Right hindlimb (tissue), 1 donor: ENCODE results near the gene CCNF.
A peak's percentile ranks its signal among the peaks of the same experiment; 100 is the strongest.

Source experiments
- DNase-seq: peaks from one replicate; pipeline ENCODE4 v3.0.0-alpha.2; 2018

Gene CCNF

DNA sequence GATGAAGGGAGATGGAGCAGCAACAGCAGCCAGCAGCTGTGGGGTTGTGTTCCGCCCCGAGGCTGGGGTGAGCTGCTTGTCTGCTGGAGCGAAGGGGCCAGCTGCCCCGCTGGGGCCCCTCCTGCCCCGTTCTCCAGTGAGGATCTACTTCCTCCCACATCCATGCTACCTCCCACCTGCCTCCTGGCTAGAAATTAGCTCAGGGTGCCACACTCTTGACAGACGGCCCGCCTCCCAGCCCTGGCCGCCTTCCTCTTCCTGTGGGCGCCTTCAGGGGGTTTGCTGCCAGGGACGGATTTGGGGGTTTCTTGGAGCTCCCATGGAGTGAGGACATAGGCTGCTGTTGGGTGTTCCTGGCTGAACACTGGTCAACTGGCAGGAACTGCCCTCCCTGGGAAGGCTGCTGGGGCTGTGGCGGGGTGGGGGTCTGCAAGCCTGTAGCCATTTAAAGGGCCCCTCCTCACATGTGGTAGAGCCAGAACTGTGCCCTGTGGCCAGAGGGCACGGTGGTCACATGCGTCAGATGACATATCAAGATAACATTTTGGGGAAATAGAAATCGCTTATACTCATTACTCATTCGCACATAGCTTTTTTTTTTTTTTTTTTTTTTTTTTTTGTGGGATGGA lies 58.8 kb downstream of the CCNF start:
- DNase-seq = peak; percentile 46

DNA sequence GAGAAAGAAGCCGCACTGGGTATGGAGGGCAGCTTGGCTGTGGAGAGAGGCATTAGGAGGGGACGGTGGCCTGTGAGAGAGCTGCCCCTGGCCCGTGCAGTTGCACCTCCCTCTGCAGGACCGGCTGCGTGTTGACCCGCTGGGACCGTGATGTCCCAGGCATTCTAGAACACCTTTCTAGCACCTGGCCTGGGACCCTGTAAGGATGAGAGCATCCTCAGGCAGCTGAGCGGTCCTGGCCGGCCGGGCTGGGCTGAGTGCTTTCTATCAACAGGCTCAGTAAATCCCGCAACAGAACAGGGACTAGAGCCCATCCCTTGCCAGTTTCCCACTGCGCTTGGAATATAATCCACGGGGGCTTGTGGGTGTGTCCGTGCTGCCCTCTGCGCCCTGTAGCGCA lies 60.3 kb downstream of the CCNF start:
- no peak for DNase-seq

DNA sequence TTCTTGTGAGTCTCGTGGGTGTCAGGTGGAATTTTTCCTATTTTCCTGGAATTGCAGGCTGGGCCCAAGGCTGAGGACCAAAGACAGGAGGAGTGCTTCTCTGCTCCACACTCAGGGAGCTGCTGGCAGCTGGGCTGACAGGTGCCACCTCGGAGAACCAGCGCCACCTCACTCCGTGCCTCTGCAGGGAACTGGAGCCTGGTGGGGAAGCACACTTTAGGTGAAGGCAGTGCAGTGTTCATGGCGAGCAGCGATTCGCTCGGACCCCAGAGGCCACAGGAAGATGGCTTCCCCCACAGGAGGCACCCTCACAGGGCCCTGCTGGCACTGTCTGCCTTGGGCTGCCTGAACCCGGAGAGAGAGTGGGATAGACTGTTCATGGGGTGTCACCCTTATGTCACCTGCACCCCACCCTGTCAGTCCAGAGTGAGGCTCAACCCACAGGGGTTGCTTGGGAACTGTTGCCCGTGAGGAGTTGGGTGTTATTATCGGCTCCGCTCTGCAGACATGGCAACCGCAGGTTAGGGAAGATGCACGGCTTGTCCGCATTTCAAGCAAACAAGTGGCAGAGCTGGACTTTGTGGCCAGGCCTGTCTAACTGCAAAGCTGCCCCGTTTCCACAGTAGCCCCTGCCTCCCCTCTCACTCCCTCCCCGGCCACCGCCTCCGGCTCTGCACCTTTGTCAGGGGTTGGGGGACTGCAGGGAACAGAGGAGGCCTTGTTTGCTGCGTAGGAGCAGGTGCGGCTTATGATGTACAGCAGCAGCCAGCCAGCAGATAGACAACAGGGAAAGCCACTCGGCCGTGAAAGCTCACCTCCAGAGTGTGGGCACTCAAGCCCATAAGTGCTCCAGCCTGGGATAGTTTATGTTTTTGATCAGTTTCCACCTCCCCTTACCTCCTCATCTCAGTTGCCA lies 61.2 kb downstream of the CCNF start:
- DNase-seq = no peak

DNA sequence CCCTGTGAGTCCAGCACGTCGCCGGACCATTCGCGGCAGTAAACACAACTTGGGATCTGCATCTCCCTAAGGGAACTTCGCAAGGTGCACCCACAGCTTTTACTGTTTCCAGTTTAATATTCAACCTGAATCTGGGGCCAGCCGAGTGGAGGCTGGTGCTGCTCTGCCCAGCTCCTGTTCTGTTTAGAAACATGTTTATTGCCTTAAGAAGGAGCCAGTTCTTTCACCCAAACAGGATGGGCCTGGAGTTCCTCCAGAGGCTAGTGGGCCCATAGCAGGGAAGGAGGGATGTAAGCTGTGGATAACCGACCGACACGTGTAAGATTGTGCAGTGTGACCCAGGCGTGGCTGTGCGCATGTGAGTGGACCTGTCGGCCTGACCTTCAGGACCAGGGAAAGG lies 63.0 kb downstream of the CCNF start:
- no peak for DNase-seq

DNA sequence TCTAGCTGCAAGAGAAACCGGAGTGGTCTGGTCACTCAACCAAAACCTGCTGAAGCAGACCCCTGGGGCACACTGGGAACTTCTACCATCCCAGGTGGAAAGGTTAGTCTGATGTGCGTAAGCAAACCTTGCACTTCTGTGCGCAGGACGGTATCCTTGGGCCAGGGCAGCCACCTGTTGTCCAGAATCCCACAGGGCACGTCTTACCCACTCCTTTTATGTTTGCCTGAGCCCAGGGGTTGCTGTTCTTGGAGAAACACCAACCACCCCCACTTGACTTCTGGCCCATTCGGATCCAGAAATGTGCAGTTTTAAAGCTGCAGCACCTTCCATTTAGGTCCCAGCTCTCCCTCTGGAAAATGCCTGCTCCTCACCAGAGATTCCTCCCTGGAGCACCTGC lies 64.4 kb downstream of the CCNF start:
- no peak for DNase-seq

DNA sequence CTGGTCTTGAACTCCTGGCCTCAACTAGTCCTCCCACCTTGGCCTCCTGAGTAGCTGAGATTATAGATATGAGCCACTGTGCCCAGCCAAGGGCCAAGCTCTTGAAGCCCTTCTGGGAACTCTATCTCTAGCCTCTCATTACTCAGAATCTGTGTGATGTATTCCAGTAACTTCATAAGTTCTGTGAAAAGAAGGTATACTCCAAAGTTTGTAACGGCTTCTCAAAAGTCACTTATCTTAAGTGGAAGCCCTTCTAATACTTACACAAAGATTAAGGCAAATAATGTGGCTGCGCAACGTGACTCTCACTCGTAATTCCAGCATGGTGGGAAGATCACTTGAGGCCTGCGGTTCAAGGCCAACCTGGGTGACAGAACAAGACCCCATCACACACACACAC lies 65.4 kb downstream of the CCNF start:
- no peak for DNase-seq

DNA sequence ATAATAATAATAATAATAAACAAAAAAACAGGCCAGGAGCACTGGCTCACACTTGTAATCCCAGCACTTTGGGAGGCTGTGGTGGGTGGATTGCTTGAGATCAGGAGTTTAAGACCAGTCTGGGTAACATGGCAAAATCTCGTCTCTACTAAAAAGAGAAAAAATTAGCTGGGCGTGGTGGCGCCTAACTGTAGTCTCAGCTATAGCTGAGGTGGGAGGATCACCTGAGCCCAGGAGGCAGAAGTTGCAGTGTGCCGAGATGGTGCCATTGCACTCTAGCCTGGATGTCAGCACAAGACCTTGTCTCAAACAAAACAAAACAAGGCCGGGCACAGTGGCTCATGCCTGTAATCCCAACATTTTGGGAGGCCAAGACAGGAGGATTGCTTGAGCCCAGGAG lies 65.8 kb downstream of the CCNF start:
- DNase-seq = no peak

DNA sequence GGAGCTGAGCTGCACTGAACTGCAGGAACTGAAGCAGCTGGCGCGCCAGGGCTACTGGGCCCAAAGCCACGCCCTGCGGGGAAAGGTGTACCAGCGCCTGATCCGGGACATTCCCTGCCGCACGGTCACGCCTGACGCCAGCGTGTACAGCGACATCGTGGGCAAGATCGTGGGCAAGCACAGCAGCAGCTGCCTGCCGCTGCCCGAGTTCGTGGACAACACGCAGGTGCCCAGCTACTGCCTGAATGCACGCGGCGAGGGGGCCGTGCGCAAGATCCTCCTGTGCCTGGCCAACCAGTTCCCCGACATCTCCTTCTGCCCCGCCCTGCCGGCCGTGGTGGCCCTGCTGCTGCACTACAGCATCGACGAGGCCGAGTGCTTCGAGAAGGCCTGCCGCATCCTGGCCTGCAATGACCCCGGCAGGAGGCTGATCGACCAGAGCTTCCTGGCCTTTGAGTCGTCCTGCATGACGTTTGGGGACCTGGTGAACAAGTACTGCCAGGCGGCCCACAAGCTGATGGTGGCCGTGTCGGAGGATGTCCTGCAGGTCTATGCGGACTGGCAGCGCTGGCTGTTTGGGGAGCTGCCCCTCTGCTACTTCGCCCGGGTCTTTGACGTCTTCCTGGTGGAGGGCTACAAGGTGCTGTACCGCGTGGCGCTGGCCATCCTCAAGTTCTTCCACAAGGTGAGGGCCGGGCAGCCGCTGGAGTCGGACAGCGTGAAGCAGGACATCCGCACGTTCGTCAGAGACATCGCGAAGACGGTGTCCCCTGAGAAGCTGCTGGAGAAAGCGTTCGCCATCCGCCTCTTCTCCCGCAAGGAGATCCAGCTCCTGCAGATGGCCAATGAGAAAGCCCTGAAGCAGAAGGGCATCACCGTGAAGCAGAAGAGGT lies 67.2 kb downstream of the CCNF start:
- DNase-seq = no peak

DNA sequence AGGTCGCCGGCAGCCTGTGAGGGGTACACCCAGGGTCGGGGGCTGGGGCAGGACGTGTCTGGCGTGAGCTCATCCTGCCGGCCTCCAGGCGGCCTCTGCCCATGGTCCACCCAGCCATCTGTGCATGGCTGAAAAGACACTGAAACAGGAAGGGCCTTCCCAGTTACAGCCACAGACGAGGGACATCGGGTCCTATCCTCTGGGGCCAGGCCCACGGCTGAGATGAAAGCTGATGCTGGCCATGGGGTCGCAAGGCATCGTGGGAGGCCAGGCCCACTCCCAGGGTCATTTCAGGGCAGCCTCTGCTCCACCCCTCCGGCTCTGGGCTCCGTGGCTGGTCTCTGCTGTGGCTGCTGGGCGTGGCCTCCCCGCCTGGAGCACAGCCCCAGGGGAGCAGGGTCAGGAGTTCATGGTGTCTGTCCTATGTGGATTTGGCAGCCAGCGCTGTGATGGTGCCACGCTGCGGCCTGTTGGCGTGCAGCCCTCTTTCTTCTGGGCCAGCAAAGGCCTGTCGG lies 67.9 kb downstream of the CCNF start:
- DNase-seq = no peak

DNA sequence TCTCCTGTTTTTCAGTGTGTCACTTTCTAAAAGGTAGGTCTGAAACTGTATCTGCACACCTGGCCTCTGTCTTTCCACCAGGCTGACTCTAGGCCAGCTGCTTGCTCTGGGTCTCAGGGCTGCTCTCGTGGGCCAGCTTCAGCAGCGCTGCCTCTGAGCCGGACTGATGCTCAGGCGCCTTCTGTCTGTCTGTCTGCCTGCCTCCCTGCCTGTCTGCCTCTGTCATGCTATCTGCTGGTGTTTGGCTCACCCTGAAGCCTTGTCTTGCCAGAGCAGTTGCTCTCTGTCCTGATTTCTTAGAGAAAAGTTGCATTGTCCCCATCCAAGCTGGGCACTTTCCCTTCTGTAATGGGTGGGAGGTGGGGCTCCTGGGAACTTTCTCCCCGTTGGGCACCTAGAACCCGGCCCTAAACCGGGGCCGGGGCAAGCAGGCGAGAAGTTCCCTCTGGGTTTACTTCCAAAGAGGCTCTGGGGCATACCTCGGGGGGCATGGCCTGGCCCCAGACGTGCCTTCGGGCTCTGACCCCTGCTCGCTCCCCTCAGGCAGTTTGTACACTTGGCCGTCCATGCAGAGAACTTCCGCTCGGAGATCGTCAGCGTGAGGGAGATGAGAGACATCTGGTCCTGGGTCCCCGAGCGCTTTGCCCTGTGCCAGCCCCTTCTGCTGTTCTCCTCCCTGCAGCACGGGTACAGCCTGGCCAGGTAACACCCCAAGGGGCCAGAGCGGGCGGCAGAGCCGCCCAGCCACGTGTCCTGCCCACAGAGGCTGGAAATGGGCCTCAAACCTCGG lies 68.6 kb downstream of the CCNF start:
- no peak for DNase-seq

DNA sequence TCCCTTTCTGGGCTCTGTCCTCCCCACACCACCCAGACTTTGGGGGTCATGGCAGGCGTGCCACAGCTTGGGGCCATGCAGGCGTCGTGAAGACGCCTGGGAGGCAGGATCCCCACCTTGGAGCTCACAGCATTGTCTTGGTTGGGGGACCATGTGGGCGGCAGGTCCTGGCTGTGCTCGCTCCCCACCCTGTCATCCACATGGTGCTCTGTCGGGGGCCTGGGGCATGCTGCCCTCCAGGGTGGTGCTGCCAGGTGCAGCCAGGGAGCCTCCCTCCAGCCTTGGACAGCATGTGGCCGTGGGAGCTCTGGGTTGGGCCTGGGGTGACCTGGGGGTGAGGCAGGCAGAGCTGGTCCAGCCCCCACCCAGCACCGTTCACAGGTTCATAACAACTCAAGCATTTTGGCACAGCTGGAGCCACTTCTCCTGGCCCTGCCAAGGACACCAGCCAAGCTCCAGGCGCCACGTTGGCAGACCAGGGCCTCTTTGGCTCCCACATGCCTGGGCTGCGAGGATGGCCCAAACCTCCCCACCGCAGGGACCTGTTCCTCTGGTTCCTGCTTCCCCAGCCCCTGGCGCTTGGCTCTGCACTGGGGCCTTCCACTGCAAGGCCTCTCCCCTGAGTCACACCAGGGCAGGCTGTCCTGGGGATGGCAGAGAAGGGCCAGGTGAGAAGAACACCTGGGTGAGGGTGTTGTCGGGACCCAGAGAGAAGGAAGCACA lies 69.4 kb downstream of the CCNF start:
- DNase-seq = no peak

DNA sequence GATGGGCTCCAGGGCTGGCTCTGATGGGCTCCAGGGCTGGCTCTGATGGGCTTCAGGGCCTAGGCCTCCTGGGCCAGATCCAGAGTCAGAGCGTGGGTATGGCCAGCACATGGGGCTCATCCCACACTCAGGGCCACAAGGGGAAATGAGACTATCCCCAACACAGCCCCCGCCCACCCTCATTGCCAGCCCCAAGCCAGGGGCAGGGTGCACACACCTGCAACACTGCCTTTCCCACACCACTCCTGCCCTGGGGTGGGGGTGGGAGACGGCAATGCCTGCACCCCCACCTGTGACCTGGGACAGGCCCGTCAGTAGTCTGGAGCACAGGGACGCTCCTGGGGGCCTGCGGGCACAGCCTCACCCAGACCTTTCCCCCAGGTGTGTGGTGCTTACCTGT lies 70.2 kb downstream of the CCNF start:
- no peak for DNase-seq

DNA sequence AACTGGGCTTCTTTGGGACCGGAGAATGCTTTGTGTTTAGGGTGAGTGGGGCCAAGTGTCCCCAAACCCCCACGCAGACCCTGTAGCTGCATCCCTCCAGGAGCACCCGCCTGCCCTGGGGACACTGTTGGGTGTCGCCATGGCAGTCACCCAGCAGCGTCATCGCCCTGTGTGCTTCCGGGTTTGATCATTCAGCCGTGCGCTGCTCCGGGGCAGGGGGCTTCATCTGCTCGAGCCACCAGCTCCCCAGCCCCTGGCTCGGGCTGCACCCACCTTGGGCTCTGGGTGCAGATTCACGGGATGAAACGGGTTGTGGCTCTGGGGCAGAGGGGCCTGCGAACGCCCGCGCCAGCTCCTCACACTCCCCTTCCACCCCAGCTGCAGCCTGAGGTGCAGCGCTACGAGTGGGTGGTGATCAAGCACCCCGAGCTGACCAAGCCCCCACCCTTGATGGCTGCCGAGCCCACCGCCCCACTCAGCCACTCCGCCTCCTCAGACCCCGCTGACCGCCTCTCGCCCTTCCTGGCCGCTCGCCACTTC lies 70.7 kb downstream of the CCNF start:
- DNase-seq = no peak

DNA sequence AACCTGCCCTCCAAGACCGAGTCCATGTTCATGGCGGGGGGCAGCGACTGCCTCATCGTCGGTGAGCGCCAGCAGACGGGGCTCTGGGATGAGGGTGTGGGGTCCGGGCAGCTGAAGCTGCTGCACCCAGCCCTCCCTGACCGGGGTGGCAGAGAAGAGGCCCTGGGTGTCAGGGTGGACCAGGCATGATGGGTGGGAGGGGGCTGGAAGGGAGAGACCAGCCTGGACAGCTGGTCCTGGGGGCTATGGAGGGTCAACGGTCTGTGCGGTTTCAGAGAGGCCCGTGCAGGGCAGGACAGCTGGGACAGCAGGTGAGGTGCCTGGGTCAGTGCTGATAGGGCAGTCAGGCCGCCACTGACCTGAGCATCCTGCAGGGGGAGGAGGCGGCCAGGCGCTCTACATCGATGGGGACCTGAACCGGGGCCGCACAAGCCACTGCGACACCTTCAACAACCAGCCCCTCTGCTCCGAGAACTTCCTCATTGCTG lies 71.2 kb downstream of the CCNF start:
- no peak for DNase-seq

DNA sequence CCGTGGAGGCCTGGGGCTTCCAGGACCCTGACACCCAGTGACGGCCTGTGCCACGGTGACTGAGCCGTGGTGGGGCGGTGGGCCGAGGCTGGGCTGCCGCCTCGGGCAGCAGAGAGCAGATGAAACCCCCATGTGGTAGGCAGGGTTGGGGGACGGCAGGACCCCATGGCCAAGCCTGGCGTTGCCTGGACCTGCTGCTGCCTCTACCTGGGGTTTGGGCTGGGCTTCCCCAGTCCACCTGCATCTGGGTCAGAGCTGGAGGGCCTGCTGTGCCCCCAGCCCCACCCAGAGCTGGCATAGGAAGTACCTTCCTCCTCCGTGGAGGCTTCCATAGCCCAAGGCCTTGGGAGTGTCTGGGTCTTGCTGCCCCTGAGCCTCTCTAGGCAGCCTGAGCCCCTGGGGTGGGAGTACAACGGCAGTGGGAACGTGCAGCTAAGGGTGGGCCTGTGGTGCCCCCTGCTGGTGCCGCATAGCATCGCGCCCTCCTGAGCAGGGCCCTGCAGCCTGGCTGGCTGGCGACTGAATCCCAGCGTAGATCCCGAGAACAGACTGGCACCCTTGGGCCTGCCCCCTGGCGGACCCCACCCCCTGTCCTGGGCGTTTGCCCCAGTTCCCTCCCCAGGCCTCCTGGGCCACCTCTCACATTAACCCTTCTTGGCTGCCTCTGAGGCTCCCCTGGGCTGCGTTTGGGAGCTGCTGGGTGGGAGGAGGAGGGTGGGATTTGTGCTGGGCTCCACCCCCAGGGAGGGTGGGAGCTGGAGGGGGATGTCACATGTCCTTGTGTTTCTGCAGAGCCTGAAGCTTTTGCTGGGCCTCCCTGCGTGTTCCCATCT lies 71.9 kb downstream of the CCNF start:
- DNase-seq = peak; percentile 92

DNA sequence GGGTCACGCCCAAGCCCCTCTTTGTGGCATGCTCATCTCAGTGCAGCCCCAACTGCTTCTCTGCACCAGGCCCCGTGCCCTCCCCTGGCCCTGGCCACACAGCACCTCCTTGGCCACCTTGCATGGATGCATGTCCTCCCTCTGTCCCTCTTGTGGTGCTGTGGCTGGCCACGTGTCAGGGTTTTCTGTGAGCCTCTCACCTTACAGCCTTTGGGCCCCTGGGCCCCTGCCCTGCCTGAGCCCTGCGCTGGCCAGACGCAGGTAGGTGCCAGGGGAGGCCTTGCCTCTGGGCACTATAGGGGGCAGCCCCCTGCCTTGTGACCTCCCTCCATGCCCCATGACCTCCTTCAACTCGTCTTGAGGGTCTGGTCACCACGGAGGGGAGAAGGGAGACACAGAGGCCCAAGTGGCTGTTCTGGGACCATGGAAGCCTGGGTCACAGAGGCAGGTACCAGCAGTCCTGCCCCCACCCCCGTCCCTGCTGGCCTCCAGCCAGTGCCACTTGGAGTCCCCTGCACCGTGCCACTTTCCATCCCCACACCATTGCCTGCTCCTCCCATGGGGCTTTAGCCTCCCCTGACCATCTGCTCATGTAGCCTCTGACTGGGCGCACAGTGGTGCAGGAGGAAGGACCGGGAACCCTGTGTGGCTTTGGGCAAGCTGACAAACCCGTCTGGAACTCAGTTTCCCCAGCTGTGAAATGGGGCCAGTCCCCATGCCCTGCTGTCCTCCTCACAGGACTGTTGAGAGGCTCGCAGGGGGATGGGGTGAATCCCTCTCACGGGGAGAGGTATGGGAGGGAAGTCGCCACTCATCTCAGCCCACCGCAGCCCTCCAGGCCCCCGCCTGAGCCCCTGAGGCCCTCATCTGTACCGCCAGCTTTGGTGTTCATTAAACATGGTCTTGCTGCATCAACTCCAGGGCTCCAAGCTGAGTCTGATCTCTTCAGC lies 73.0 kb downstream of the CCNF start:
- peak; percentile 24 for DNase-seq

DNA sequence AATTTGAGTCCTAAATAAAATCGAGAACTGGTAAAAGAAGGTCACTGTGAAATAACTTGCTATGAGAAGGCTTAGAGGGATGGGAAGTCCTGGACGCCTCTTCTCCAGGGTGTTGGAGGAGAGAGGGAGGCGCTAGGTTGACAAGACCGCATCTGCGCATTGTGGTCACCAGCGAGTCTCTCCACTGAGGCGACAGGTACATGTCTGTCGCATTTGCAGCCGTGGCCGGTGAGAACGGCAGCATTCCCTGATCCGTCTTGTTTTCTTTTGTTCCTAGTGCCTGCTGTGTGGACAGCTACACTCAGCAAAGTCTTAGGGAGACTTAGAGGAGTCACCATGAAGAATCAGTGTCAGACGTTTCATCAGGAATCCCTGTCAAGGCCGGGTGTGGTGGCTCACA lies 76.4 kb downstream of the CCNF start:
- peak; percentile 7 for DNase-seq

DNA sequence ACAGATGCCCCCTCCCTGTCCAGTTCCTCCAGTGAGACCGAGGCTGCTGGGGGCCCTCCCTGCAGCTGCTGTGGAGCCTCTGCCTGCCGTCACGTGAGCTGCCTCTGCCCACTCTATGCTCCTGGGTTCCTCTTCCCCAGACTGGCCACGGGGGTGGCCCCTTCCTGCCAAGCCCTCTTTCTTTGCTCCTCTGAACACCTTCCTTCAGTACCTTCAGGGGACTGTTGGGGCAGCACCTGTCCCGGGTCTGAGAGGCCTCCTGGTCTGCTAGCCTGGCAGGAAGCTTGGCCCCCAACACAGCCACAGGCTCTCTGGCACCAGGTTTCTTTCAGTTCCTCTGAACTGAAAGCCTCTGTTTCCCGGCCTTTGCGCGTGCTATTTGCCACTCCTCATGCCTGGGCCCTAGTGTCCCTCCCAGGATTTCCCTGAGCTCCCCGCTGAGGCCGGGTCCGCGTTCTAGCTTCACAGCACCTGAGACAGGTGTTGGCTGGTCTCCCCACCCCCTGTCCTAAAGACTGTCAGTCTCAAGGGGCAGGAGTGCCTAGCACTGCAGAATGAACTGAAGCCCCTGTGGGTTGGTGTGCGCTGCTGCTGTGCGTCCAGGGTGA lies 77.9 kb downstream of the CCNF start:
- peak; percentile 22 for DNase-seq

DNA sequence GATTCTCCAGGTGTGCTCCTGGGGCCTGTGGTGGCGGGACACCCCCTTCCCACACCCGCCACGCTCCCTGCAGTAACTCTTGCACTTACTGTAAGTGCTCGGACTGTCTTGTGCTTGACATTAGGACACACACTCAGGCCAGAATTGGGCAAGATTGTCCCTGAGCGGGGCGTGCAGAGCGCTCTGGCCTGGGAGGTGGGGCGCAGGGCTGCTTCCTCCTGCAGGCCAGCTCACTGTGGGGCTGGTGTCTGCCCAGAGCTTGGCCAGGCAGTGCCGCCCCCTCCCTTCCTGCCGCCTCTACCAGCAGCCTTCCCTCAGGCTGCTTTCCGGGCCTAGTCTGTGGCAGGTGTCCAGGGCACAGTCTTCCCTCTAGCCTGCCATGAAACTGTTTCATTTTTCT lies 78.4 kb downstream of the CCNF start:
- peak; percentile 23 for DNase-seq
